Activated CD8-positive, alpha-beta memory T cell treated with anti-CD3 and anti-CD28 coated beads for 48 hours (primary cell): Measurements from ENCODE around the gene KHDC1.
"Not testable (repeated sequence)": the region's sequence is repeated elsewhere in the genome, so short reads cannot be mapped to it uniquely, and the experiment has no call there.

Experiments
- DNase-seq, 3 experiments: peaks; one replicate each; pipeline ENCODE4 v3.0.0-alpha.2; 2020; ENCODE audit warnings: low read depth in 2 of 3, low spot score in 2 of 3

KHDC1 gene

GRCh38 chr6:73262671-73263569, at the start of gene KHDC1:
KHDC1 (minus strand) TSS chr6:73263196; CDS start chr6:73242517, 20,679 bp downstream.
- peak; percentile 29 to 43 (median 43) for DNase-seq

- DNase-seq = not testable (repeated sequence)
Observed at GRCh38 chr6:73310503-73310845, 47.5 kb upstream of the KHDC1 start.

GRCh38 chr6:73309785-73310502, 46.9 kb upstream of the KHDC1 start:
- peak; percentile 42 to 51 (median 45) for DNase-seq

- DNase-seq = peak in 1 of 3 experiments; percentile 14
Observed at GRCh38 chr6:73309535-73309784, 46.5 kb upstream of the KHDC1 start.

- DNase-seq = no peak
Observed at GRCh38 chr6:73308712-73309534, 45.9 kb upstream of the KHDC1 start.

- not testable (repeated sequence) for DNase-seq
Observed at GRCh38 chr6:73303773-73304172, 40.8 kb upstream of the KHDC1 start.

DNA sequence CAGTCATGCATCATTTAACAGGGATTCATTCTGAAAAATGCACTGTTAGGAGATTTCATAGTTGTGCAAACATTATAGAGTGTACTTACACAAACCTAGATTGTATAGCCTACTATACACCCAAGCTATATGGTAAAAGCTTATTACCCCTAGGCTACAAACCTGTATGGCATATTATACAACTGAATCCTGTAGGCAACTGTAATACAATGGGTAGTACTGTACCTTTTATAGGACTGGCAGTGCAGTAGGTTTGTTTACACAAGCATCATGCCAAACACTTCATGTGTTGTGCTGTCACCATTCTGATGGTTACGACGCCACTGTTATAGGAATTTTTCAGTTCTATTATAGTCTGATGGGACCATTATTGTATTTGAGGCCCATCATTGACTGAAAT, 39.3 kb upstream of the KHDC1 start:
- no peak for DNase-seq

DNA sequence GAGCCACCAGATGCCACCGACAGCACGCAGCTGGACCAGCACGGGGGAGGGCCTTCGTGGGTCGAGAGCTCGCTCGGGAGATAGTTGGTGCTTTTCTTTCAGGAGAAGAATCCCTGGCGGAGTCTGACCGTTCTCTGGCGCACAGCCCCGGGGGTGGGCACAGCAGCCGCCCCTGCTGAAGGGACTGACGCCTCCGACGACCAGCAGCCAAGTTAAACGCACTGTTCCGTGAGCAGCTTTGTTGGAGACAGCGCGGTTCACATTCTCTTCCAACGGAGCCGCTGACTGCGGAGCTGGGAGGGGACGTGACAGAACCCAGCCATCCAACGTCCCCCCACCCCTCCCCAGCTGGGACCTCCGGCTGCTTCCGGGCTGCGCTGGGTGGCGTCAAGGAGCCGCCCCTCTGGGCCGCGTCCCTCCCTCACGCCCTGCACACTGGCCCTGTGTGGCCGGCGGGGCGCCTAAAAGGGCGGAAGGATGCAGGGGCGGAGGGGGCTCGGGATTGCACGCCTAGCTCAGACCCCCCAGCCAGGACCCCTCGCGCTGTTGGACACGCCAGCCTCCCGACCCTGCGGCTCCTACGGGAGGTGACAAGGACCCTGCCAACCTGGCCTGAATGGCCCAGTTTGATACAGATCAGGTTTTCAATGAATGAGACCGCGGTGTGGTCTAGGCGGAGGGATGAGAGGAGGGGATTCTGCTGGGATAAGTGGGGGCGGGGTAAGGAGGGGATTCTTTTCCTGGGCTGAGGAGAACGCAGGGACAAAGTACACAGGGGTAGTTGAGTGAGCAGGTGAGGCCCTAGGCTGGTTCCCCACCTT, 36.4 kb upstream of the KHDC1 start:
- DNase-seq = no peak

DNA sequence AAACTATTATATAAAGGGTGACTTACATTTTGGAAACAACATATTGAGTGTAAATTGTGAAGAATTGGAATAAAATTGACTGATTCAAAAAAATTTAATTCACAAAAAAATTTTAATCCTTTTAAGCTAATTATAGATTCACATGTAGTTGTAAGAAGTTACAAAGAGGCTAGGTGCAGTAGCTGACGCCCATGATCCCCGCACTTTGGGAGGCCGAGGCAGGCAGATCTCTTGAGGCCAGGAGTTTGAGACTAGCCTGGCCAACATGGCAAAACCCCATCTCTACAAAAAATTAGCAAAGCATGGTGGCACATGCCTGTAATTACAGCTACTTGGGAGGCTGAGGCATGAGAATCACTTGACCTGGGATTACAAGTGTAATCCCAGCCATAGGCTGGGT, 30.3 kb upstream of the KHDC1 start:
- no peak for DNase-seq

- no peak for DNase-seq
Observed at GRCh38 chr6:73290435-73290834, 27.4 kb upstream of the KHDC1 start.

- no peak for DNase-seq
Observed at GRCh38 chr6:73286752-73287151, 23.8 kb upstream of the KHDC1 start.

GRCh38 chr6:73285674-73286283, 22.8 kb upstream of the KHDC1 start:
- no peak for DNase-seq

DNA sequence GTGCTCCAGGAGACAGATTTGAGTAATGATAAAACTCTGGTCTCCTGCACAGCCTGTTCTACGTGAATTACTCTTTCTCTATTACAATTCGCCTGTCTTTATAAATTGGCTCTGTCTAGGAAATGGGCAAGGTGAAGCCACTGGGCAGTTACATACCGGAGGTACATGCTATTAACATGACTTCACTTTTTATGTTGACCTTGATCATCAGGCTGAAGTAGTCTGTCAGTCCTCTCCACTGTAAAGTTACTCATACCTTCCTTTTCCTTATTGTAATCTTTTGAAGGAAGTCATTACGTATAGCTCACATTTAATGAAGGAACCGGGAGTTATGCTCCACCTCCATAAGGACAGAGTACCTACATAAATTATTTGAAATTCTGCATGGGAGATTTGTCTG, 19.9 kb upstream of the KHDC1 start:
- no peak for DNase-seq

DNA sequence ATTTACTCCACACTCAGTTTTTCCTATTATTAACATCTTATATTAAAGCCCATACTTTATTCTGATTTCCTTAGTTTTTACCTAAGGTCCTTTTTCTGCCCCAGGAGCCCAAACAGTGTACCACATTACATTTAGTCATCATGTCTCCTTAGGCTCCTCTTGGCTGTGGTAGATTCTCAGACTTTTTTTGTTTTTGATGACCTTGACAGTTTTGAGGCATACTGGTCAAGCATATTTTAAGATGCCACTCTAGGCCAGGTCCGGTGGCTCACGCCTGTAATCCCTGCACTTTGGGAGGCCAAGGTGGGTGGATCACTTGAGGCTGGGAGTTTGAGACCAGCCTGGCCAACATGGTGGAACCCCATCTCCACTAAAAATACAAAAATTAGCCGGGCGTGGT, 18.7 kb upstream of the KHDC1 start:
- not testable (repeated sequence) for DNase-seq

DNA sequence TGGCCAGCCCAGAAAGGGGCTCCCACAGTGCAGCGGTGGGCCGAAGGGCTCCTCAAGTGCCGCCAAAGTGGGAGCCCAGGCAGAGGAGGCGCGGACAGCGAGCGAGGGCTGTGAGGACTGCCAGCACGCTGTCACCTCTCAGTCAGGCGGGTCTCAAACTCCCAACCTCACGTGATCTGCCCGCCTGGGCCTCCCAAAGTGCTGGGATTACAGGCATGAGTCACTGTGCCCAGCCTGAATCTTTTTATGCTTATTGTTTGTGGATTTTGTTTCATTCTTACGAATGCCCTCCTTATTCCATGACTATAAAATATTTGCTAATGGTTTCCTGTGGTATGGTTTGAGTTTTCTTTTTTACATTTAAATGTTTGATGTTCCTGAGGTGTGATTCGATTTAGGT, 6.3 kb upstream of the KHDC1 start:
- not testable (repeated sequence) for DNase-seq

GRCh38 chr6:73268896-73269295, 5.9 kb upstream of the KHDC1 start:
- DNase-seq = not testable (repeated sequence)

- DNase-seq = no peak
Observed at GRCh38 chr6:73264446-73264845, 1.4 kb upstream of the KHDC1 start.

GRCh38 chr6:73263570-73263909, 544 bp upstream of the KHDC1 start:
- DNase-seq = no peak

GRCh38 chr6:73258721-73259120, 4.3 kb downstream of the KHDC1 start:
- no peak for DNase-seq

- DNase-seq = not testable (repeated sequence)
Observed at GRCh38 chr6:73254323-73254722, 8.7 kb downstream of the KHDC1 start.

DNA sequence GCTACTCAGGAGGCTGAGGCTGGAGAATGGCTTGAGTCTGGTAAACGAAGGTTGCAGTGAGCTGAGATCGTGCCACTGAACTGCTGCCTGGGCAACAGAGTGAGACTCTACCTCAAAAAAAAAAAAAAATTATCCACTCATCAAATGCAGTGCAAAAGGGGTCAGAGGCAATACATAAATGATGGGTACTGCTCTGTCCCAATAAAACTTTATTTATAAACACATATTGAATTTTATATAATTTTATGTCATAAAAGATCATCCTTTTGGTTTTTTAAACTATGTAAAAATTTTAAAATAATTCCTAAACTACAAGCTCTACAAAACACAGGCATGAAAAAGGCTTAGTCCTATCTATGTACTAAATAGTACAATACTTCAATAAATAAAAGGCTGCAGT, 10.3 kb downstream of the KHDC1 start:
- DNase-seq = no peak
